Measurements from ENCODE around the gene SART3. TPM values are rescaled to one million over a fixed set of nuclear protein-coding genes. Genes with fewer than 3 reads are reported as not detected.
A peak's percentile ranks its signal among the peaks of the same experiment; 100 is the strongest.

SART3 gene
- total and polyA plus RNA-seq, 10 of the 15 experiments (the other 5 are each of a cell fraction or from before 2014, with no cell fraction given), result 8.8 to 179 (median 54.9) TPM

DNA sequence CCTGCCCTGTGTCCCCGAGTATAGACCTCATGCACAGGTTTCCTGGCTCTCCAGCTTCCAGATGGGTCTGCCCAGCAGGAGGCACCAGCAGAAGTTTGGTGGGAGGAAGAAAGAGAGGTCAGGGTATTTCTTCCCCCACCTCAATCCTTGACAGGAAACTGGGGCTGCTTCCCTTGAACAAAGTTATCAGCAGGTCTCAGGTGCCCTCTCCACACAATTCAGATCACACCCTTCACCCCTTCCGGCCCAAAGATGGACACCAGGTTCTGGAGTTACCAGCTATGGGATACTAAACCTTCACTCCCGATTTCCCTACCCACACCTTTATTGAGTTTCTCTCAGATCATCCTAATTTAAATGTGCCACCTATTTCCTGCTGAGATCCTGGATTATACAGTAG is 1.2 kb downstream of the SART3 start:
- Histone ChIP-seq H3K4me1 (ENCODE audit: control insufficient read depth, insufficient read depth, low read length) (peaks cover 16% of the 10 kb centered on the region), H3K9me3 (replicated peaks; ENCODE audit: control insufficient read depth, insufficient read depth, low read length) (no peaks in the 10 kb centered on the region), H2AFZ (ENCODE audit: control insufficient read depth, low read depth, low read length) (no peak overlapping the region), H4K20me1 (ENCODE audit: control insufficient read depth, insufficient read depth) (no peaks in the 10 kb centered on the region; the same call in 1 of the 2 replicates), H3K27ac (ENCODE audit: control insufficient read depth, insufficient read depth) (peak overlapping the region; percentile 98), H3K4me3 (peak overlapping the region; percentile 85), H3K79me2 (ENCODE audit: control insufficient read depth, insufficient read depth, low read length) (peaks cover 89% of the 10 kb centered on the region), H3K27me3 (replicated peaks in 1 of 2; ENCODE audit: control insufficient read depth in 2 of 2, insufficient read depth in 2 of 2, low read length in 1 of 2) (no peaks in the 10 kb centered on the region), H3K36me3 (ENCODE audit: control insufficient read depth in 2 of 2, insufficient read depth in 2 of 2, low read length in 1 of 2) (peaks cover 0 to 26% of the 10 kb centered on the region in 2 experiments; a peak in 2 of 4 replicates), H3K4me2 (ENCODE audit: control insufficient read depth, insufficient read depth) (peak overlapping the region; percentile 95), H3K9ac (ENCODE audit: control insufficient read depth, insufficient read depth, low read length) (peak overlapping the region; percentile 99)
- DNase-seq (ENCODE audit: low read depth, low spot score) (no peak), FAIRE-seq (no peak), ATAC-seq (no peak)
- TF ChIP-seq POLR2AphosphoS5 (IDR thresholded peaks at IDR 0.05; ENCODE audit: low read length) (peak; percentile 19), ZNF274 (IDR thresholded peaks at IDR 0.05; ENCODE audit: insufficient read depth, insufficient read length) (no peak)
- TF ChIP-seq, protein P1, sequence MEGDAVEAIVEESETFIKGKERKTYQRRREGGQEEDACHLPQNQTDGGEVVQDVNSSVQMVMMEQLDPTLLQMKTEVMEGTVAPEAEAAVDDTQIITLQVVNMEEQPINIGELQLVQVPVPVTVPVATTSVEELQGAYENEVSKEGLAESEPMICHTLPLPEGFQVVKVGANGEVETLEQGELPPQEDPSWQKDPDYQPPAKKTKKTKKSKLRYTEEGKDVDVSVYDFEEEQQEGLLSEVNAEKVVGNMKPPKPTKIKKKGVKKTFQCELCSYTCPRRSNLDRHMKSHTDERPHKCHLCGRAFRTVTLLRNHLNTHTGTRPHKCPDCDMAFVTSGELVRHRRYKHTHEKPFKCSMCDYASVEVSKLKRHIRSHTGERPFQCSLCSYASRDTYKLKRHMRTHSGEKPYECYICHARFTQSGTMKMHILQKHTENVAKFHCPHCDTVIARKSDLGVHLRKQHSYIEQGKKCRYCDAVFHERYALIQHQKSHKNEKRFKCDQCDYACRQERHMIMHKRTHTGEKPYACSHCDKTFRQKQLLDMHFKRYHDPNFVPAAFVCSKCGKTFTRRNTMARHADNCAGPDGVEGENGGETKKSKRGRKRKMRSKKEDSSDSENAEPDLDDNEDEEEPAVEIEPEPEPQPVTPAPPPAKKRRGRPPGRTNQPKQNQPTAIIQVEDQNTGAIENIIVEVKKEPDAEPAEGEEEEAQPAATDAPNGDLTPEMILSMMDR (IDR thresholded peaks at IDR 0.05 in 2 of 3, conservative IDR thresholded peaks at IDR 0.05 in 1 of 3; ENCODE audit: control insufficient read depth in 2 of 3, extremely low read depth in 1 of 3, insufficient read depth in 1 of 3, low read depth in 3 of 3, low read length in 3 of 3), result peak in 2 of 3 experiments; percentile 10 to 13; a peak in 1 of 6 replicates
- POLR2A ChIA-PET, result interaction anchor here (0.7 to 2.4 kb wide), 6 partner anchors 11 to 65 kb away, joined by 3 to 18 read pairs (median 6); no protein-coding TSS in a partner anchor
- no TSS peak for BruUV-seq (replicated peaks)
- CTCF ChIA-PET, result interaction anchor here (0.9 to 21.5 kb wide), 7 partner anchors 12 to 76 kb away, joined by 3 to 866 read pairs (median 5); no protein-coding TSS in a partner anchor
- in situ Hi-C loops (cut with MboI), result loop anchor here (5.0 kb wide), 1 partner anchor 393 kb away; no protein-coding TSS in a partner anchor
- RAD21 ChIA-PET (ENCODE audit: unreplicated experiment), result interaction anchor here (0.7 to 23.0 kb wide), 5 partner anchors 10 to 75 kb away, joined by 3 to 633 read pairs (median 14); partner anchors contain the start of gene SELPLG
- SMC1A ChIA-PET (ENCODE audit: uncharacterized antibody, unreplicated experiment), result interaction anchor here (0.9 to 26.5 kb wide), 5 partner anchors 22 to 125 kb away, joined by 3 to 718 read pairs (median 8); partner anchors contain the start of gene SELPLG
- 2% methylated on average over 3 of the region's 3 CpGs for WGBS (ENCODE audit: insufficient coverage, insufficient replicate concordance, low lambda C conversion rate, missing lambda C conversion rate)
- intact Hi-C loops (cut with micrococcal nuclease; ENCODE audit: unreplicated experiment), result loop anchor here (5.0 kb wide), 2 partner anchors 148 to 393 kb away; no protein-coding TSS in a partner anchor

Measured in GM12878 (cell line).